ENCODE measurements around the gene ATG10. TPM values are rescaled to one million over a fixed set of nuclear protein-coding genes. Genes with fewer than 3 reads are reported as not detected.
"Not testable (repeated sequence)": the region's sequence is repeated elsewhere in the genome, so short reads cannot be mapped to it uniquely, and the experiment has no call there.

The ATG10 gene
- total RNA-seq, 1 donor from 2014 or later = 4.2 TPM

- Histone ChIP-seq H3K27me3 (no peaks in the 10 kb centered on the region), H3K4me3 (no peak overlapping the region), H3K4me1 (peaks cover 12% of the 10 kb centered on the region), H3K9me3 (no peaks in the 10 kb centered on the region), H3K27ac (no peak overlapping the region), H3K36me3 (no peaks in the 10 kb centered on the region)
- TF ChIP-seq POLR2AphosphoS5 (IDR thresholded peaks at IDR 0.05; ENCODE audit: insufficient read depth in 1 of 2, low read depth in 1 of 2) (no peak), POLR2A (IDR thresholded peaks at IDR 0.05) (no peak), CTCF (IDR thresholded peaks at IDR 0.05) (no peak)
- no peak for DNase-seq (ENCODE audit: extremely low spot score in 2 of 2)
- intact Hi-C loops (cut with DNase I) = no loop called here
Observed at GRCh38 chr5:82031220-82032119, 59.6 kb downstream of the ATG10 start.

- DNase-seq (ENCODE audit: extremely low spot score in 2 of 2); H3K4me3 ChIP-seq; intact Hi-C loops (cut with DNase I); H3K9me3 ChIP-seq; H3K36me3 ChIP-seq; H3K27ac ChIP-seq; H3K27me3 ChIP-seq: not testable (repeated sequence)
- peaks cover 15% of the 10 kb centered on the region for H3K4me1 ChIP-seq
Observed at GRCh38 chr5:82042894-82043293, 71.1 kb downstream of the ATG10 start.

GRCh38 chr5:82044010-82044409 is 72.2 kb downstream of the ATG10 start:
- Histone ChIP-seq H3K27me3 (no peaks in the 10 kb centered on the region), H3K9me3 (no peaks in the 10 kb centered on the region), H3K27ac (no peak overlapping the region), H3K4me3 (no peak overlapping the region), H3K36me3 (no peaks in the 10 kb centered on the region), H3K4me1 (peaks cover 15% of the 10 kb centered on the region)
- no peak for DNase-seq (ENCODE audit: extremely low spot score in 2 of 2)
- intact Hi-C loops (cut with DNase I) = no loop called here
- TF ChIP-seq POLR2AphosphoS5 (IDR thresholded peaks at IDR 0.05; ENCODE audit: insufficient read depth in 1 of 2, low read depth in 1 of 2) (no peak), CTCF (IDR thresholded peaks at IDR 0.05) (no peak), POLR2A (IDR thresholded peaks at IDR 0.05) (no peak)

- Histone ChIP-seq H3K27me3 (no peaks in the 10 kb centered on the region), H3K4me1 (peaks cover 15% of the 10 kb centered on the region), H3K36me3 (no peaks in the 10 kb centered on the region), H3K9me3 (no peaks in the 10 kb centered on the region), H3K4me3 (no peak overlapping the region), H3K27ac (peak overlapping the region; percentile 12)
- DNase-seq (ENCODE audit: extremely low spot score in 2 of 2) = no peak
- intact Hi-C loops (cut with DNase I) = no loop called here
- TF ChIP-seq POLR2AphosphoS5 (IDR thresholded peaks at IDR 0.05; ENCODE audit: insufficient read depth in 1 of 2, low read depth in 1 of 2) = no peak
- TF ChIP-seq CTCF (IDR thresholded peaks at IDR 0.05) = no peak
- no peak for TF ChIP-seq POLR2A (IDR thresholded peaks at IDR 0.05)
Observed at GRCh38 chr5:82045554-82046275, 73.9 kb downstream of the ATG10 start.

GRCh38 chr5:82046276-82046647 is 74.4 kb downstream of the ATG10 start:
- TF ChIP-seq POLR2AphosphoS5 (IDR thresholded peaks at IDR 0.05; ENCODE audit: insufficient read depth in 1 of 2, low read depth in 1 of 2) (no peak), POLR2A (IDR thresholded peaks at IDR 0.05) (no peak), CTCF (IDR thresholded peaks at IDR 0.05) (no peak)
- Histone ChIP-seq H3K27ac (peak overlapping the region; percentile 12), H3K4me1 (peaks cover 15% of the 10 kb centered on the region), H3K27me3 (no peaks in the 10 kb centered on the region), H3K9me3 (no peaks in the 10 kb centered on the region), H3K4me3 (no peak overlapping the region), H3K36me3 (no peaks in the 10 kb centered on the region)
- no peak for DNase-seq (ENCODE audit: extremely low spot score in 2 of 2)
- intact Hi-C loops (cut with DNase I) = no loop called here
